ENCODE measurements around the gene ATG5. TPM values are rescaled to one million over a fixed set of nuclear protein-coding genes. Genes with fewer than 3 reads are reported as not detected.

ATG5 gene
- polyA plus RNA-seq, 3 donors = 9.8 to 18.6 (median 11.8) TPM

GRCh38 chr6:106197441-106197840 is 128.1 kb downstream of the ATG5 start:
- 80 to 88% (median 82%) methylated on average over 4 of the region's 4 CpGs for WGBS, 3 donors
- no peak overlapping the region for H3K27ac ChIP-seq (ENCODE audit: low read depth, low read length)

DNA sequence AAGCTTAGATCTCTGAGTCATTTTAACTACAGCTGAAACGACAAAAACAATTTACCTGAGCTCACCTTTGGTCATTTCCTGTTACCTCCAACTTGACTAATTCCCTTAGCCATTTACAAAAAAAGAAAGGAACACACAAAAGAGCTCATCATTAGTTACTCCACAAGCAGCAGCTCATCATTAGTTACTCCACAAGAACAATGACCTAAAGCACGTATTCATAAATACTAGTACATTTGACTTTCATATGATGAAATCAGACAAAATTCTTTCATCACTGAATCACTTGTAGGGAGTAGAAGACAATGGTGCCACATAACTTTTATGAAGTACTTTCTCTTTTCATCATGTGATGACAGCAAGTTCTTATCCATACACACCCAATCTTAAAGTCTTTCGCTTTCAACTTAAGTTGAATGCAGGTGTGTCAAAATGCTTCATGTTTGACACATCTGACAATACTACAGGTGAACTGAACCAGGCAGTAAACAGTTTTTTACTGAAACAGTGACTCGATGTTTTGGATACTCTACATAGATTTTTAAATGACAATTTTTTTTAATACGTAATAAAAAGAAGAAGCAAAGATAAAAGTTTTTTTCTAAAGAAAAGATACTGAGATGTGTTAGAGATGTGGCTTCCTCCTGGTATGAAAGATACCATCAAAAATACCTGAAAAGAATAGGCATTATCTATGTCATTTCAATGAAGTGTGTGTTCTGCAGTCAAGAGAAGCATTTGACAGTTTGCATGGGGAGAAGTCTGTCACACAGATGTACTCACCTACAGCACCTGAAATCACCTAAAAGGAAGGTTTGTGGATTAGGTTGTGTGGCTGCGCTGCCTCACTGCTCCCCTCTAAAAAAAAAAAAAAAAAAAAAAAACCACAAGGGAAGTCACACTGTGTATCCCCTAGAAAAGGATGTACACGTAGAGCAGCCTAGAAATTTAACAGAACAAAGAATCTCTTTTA is 130.3 kb downstream of the ATG5 start:
- H3K27ac ChIP-seq (ENCODE audit: low read depth, low read length) = no peak overlapping the region
- WGBS, 3 donors = 81 to 90% (median 85%) methylated on average over 7 of the region's 7 CpGs

GRCh38 chr6:106192824-106193223 is 132.7 kb downstream of the ATG5 start:
- H3K27ac ChIP-seq (ENCODE audit: low read depth, low read length) = no peak overlapping the region
- 47 to 55% (median 52%) methylated on average over 4 of the region's 4 CpGs for WGBS, 3 donors

- WGBS, 3 donors = 83 to 90% (median 87%) methylated on average over 1 of the region's 1 CpG
Observed at GRCh38 chr6:106188104-106188794, 137.3 kb downstream of the ATG5 start.

GRCh38 chr6:106187424-106187982 is 138.1 kb downstream of the ATG5 start:
- H3K27ac ChIP-seq (ENCODE audit: low read depth, low read length) = no peak overlapping the region
- 66 to 70% (median 69%) methylated on average over 1 of the region's 1 CpG for WGBS, 3 donors

More at GRCh38 chr6:106188104-106188794, 137.3 kb downstream of the ATG5 start:
- no peak overlapping the region for H3K27ac ChIP-seq (ENCODE audit: low read depth, low read length)

DNA sequence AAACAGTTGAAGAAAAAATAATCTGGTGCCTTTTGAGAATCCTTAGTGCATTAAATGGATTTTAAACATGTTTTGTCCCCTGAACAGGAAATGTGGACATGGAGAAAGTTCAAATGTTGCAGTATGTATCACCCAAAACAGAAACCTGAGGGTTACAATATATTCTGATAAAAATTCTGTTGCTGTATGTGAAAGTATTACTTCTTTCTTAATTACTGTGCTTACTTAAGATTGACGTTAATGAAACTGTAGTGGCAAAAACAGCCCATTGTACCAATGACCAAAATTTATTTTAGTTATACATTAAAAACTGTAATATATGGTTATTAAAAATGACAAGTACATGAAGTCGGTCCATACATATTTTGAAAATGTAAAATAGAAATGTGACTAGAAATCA is 138.8 kb downstream of the ATG5 start:
- no peak overlapping the region for H3K27ac ChIP-seq (ENCODE audit: low read depth, low read length)
- 91 to 97% (median 97%) methylated on average over 2 of the region's 2 CpGs for WGBS, 3 donors

DNA sequence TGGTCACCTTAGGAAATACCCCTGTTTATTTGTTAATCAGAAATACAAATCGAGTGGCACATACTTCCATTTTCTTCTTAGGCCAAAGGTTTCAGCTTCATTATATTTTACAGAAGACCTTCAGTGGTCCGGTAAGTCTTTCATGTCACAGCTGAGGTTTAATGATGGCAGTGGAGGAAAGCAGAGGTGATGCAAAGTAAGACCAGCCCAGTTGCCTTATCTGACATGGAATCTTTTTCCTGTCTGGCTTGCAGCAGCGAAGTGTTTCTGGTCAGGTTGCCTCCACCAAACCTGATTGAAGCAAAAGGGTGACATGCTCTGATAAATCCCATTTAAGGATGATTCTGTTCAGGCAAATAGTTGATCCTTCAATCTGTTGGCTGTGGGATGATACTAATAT is 139.4 kb downstream of the ATG5 start:
- no peak overlapping the region for H3K27ac ChIP-seq (ENCODE audit: low read depth, low read length)
- 84 to 89% (median 88%) methylated on average over 3 of the region's 3 CpGs for WGBS, 3 donors

- no peak overlapping the region for H3K27ac ChIP-seq (ENCODE audit: low read depth, low read length)
- 93 to 95% (median 95%) methylated on average over 2 of the region's 2 CpGs for WGBS, 3 donors
Observed at GRCh38 chr6:106185615-106186014, 139.9 kb downstream of the ATG5 start.

- 94 to 96% (median 95%) methylated on average over 3 of the region's 3 CpGs for WGBS, 3 donors
- H3K27ac ChIP-seq (ENCODE audit: low read depth, low read length) = no peak overlapping the region
Observed at GRCh38 chr6:106184629-106185028, 140.9 kb downstream of the ATG5 start.

- H3K27ac ChIP-seq (ENCODE audit: low read depth, low read length) = no peak overlapping the region
- 94 to 100% (median 96%) methylated on average over 1 of the region's 1 CpG for WGBS, 3 donors
Observed at GRCh38 chr6:106183430-106183829, 142.1 kb downstream of the ATG5 start.

GRCh38 chr6:106182455-106182854 is 143.1 kb downstream of the ATG5 start:
- H3K27ac ChIP-seq (ENCODE audit: low read depth, low read length) = no peak overlapping the region
- 93 to 97% (median 95%) methylated on average over 5 of the region's 5 CpGs for WGBS, 3 donors

DNA sequence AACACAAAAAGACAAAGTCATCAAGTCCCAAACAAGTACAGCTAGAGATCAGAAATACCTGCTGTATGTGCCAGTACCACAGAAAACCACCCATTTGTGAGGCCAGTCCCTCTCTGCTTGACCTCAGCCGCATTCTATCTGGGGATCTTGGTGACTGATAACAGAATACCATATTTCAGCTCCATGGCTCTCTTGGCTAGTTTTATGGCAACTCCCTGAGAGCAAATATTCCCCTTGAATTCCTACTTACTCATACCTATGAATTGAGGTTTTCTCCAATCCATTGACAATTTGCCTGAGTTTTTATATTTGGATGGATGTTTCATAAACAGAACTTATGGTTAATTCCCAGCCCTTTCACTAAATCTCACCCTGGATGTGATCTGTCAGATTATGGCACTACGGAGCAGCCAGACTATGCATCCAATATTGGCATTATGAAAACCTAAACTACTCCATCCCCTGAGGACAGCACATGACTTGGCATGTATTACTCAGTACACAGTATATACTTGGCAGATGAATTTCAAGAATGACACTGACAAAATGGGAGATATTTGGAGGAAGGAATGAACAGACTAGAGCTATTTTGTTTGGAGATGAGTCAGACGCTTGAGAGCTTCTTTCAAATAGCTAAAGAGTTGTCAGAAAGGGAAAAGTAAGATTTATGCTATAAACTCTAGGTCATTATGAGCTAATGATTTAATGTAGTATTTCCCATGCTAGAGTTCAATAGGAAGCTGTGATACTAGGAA is 143.7 kb downstream of the ATG5 start:
- WGBS, 3 donors = 85 to 92% (median 86%) methylated on average over 3 of the region's 3 CpGs
- H3K27ac ChIP-seq (ENCODE audit: low read depth, low read length) = no peak overlapping the region

DNA sequence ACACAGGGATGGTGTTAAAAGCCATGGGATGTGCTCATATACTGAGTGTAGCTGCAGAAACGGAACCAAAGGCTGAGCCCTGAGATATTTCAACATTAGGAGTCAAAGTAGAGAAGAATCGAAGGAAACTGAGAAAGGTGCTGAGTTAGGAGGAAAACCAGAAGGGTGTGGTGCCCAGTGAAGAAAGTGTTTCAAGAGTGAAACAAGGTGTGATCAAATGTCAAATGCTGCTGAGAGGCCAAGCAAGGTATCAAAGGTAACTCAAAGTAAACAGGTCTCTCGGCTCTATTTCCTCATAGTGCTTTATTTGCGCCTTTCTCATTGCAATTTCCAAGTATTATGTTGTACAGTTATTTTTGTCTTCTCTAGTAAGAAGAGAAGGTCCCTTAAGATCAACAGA is 145.4 kb downstream of the ATG5 start:
- H3K27ac ChIP-seq (ENCODE audit: low read depth, low read length) = no peak overlapping the region

GRCh38 chr6:106178900-106179299 is 146.7 kb downstream of the ATG5 start:
- 63 to 78% (median 71%) methylated on average over 3 of the region's 3 CpGs for WGBS, 3 donors
- no peak overlapping the region for H3K27ac ChIP-seq (ENCODE audit: low read depth, low read length)

More for the DNA sequence above, 145.4 kb downstream of the ATG5 start:
- WGBS, 3 donors = 86 to 92% (median 87%) methylated on average over 4 of the region's 4 CpGs

- 54 to 81% (median 72%) methylated on average over 2 of the region's 2 CpGs for WGBS, 3 donors
- H3K27ac ChIP-seq (ENCODE audit: low read depth, low read length) = no peak overlapping the region
Observed at GRCh38 chr6:106177786-106178185, 147.8 kb downstream of the ATG5 start.

- WGBS, 3 donors = 86 to 89% (median 89%) methylated on average over 2 of the region's 2 CpGs
- no peak overlapping the region for H3K27ac ChIP-seq (ENCODE audit: low read depth, low read length)
Observed at GRCh38 chr6:106173124-106173879, 152.3 kb downstream of the ATG5 start.

GRCh38 chr6:106170030-106170791 is 155.3 kb downstream of the ATG5 start:
- no peak overlapping the region for H3K27ac ChIP-seq (ENCODE audit: low read depth, low read length)
- 86 to 92% (median 88%) methylated on average over 5 of the region's 5 CpGs for WGBS, 3 donors
